ENCODE results near the gene CNGA3. TPM values are rescaled to one million over a fixed set of nuclear protein-coding genes. Genes with fewer than 3 reads are reported as not detected.

Gene CNGA3
- total RNA-seq, 2 experiments from 2014 or later: not detected

DNA sequence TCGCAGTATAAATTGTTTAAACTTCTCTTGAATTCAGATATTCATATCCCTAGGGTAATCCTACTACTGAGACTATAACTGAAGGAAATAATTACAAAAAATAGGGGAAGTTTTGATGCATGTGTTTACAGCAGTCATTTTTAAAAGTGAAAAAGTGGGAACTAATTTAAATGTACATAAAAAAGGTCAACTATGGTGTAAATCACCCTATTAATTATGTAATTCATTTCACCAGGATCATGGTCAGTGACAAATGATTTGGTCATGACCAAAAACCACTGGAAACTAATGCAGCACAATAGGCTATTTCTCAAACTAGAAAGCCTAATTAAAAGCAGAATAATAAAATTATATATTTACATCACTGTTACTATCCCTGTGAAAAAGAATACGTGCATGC lies 5.0 kb upstream of the CNGA3 start:
- CTCF ChIA-PET: no interaction called here
- DNase-seq (no peak), ATAC-seq (no peak)
- no peaks in the 10 kb centered on the region for H3K9me3 Mint-ChIP-seq (ENCODE audit: low read depth)
- peaks cover 58% of the 10 kb centered on the region for H3K27me3 Mint-ChIP-seq
- peaks cover 2% of the 10 kb centered on the region for H3K36me3 Mint-ChIP-seq
- H3K27ac Mint-ChIP-seq: no peak overlapping the region
- H3K4me1 Mint-ChIP-seq: peaks cover 2% of the 10 kb centered on the region
- H3K4me3 Mint-ChIP-seq: no peak overlapping the region

DNA sequence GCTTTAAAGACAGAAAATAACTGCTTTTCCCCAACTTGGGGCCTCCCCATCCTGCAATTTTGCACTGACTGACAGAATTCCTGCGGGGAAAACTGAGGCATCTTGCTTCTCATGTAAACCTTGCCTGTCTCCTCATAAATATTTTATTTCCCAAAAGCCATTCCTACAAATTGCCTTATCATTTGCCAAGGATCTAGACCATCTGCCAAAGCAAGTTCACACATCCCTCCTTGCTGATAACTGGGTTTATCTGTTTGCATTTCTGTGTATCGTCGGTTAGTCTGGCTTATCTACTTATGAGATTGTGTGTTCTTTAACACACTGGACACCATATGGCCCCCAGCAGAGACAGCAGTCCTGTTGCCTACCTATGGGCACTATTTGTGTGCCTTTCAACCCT lies 3.0 kb upstream of the CNGA3 start:
- Mint-ChIP-seq H3K4me1 (peaks cover 9% of the 10 kb centered on the region), H3K36me3 (peaks cover 5% of the 10 kb centered on the region), H3K9me3 (ENCODE audit: low read depth) (no peaks in the 10 kb centered on the region), H3K4me3 (no peak overlapping the region), H3K27me3 (peaks cover 63% of the 10 kb centered on the region), H3K27ac (no peak overlapping the region)
- ATAC-seq (no peak), DNase-seq (no peak)
- CTCF ChIA-PET: no interaction called here

DNA sequence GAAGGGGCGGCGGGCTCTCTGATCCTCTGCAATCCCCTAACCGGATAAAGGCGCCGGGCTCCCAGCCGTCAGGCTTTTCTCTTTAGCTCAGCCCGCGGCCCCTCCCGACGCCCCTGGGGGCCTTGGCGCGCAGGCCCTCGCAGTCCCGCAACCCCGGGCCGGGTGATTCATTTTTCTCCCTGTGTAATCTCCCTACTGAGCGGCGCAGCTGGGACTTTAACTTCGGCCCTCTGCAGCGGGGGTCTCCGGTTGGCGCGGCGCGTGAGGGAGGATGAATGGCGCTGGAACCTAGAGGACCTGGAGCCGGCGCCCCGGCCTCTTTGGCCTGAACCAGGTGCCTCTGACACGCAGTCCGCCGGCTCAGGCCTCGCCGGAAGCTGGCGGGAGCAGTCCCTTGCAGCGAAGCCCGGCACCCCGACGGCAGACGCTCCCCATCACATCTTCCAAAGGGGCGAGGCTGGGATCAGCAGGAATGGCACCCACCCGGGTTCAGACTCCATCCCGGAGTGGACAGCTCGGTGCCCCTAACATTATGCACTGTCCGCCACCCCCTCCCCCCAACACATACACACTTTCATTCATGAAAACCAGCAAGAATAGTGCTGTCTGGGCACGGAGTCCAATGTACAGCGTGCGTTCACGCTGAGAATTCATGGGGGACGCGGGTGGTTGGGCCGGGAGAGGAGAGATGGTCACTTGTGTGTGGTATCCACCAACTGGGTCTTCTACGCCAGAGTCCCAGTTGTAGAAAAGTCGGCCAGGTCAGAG lies 1.2 kb downstream of the CNGA3 start:
- DNase-seq: no peak
- Mint-ChIP-seq H3K4me3 (no peak overlapping the region), H3K36me3 (peaks cover 7% of the 10 kb centered on the region), H3K9me3 (ENCODE audit: low read depth) (no peaks in the 10 kb centered on the region), H3K27ac (no peak overlapping the region), H3K4me1 (peaks cover 9% of the 10 kb centered on the region), H3K27me3 (peaks cover 85% of the 10 kb centered on the region)
- CTCF ChIA-PET: no interaction called here
- ATAC-seq: no peak

DNA sequence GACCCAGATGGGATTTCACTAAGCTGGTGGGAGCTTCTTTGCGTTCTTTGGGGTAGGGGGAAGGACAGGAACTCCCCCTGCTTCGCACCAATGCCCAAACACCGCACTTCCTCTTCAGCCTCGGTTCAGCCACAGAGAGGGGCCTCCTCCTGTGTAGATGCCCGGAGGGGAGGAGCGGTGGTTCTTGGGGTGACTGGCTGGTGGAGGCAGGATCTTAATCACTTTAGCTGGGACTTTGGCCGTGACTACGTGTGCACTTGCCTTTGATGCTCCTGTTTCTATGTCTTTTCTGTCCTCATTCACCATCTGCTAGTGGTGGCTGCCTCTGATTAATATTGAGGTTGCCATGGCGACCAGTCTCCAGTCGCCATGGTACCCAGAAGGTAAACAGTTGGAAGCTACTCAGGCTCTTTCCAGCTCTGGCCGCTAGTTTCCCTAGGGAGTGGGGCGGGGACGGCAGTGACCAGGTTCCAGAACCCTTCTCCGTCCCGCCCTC lies 1.9 kb downstream of the CNGA3 start:
- peaks cover 9% of the 10 kb centered on the region for H3K4me1 Mint-ChIP-seq
- ATAC-seq: no peak
- peaks cover 81% of the 10 kb centered on the region for H3K27me3 Mint-ChIP-seq

DNA sequence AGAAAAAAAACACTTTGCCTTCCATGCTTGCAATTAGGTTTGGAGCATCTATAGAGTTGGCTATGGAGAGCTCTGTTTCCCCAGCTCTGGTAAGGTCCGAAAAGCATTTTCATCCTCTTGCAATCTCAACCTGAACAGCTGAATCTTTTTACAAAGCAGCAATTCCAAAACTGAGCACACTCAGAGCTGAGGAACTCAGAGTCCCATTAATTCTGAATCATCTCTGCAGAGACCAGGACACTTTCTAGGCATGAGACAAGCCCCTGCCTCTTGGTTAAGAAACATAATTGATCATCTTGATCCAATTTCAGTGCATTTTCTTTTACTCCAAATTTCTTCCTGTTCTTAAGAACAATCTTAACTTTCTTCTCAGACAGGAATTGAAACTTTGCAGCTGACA lies 4.2 kb downstream of the CNGA3 start:
- peaks cover 68% of the 10 kb centered on the region for H3K27me3 Mint-ChIP-seq
- CTCF ChIA-PET: interaction anchor here (0.7 kb wide), 1 partner anchor 47 kb away, joined by 3 read pairs; no protein-coding TSS in a partner anchor
- no peak overlapping the region for H3K27ac Mint-ChIP-seq

More for the DNA sequence above, 1.9 kb downstream of the CNGA3 start:
- no peak for DNase-seq
- CTCF ChIA-PET: no interaction called here
- Mint-ChIP-seq H3K27ac (no peak overlapping the region), H3K4me3 (no peak overlapping the region), H3K9me3 (ENCODE audit: low read depth) (no peaks in the 10 kb centered on the region), H3K36me3 (peaks cover 7% of the 10 kb centered on the region)

DNA sequence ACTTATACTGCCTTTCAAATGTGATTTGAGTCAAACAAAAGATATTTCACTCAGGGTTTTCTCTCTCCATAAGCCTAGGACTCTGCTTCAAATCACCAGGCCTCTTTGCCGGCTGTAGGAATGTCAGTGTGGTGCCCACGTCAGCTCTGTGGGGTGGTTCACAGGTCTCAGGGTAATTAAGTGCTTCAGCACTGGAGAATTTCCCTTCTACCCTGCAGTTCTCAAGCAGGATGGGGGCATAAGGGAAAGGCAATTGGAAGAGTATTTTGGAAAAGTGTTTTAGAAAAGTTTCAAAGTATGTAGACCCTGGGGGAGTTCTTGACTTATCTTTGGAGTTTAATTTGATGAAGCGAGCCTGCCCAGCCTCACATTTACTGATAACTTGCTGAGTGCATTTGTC lies 9.6 kb downstream of the CNGA3 start:
- CTCF ChIA-PET: interaction anchor here (1.2 kb wide), 1 partner anchor 86 kb away, joined by 3 read pairs; no protein-coding TSS in a partner anchor
- no peak overlapping the region for H3K27ac Mint-ChIP-seq
- DNase-seq (no peak), ATAC-seq (no peak)
- H3K4me3 Mint-ChIP-seq: no peak overlapping the region
- H3K9me3 Mint-ChIP-seq (ENCODE audit: low read depth): no peaks in the 10 kb centered on the region
- no peaks in the 10 kb centered on the region for H3K4me1 Mint-ChIP-seq
- H3K27me3 Mint-ChIP-seq: peaks cover 44% of the 10 kb centered on the region
- H3K36me3 Mint-ChIP-seq: peaks cover 2% of the 10 kb centered on the region

More for the DNA sequence above, 4.2 kb downstream of the CNGA3 start:
- H3K4me1 Mint-ChIP-seq: peaks cover 9% of the 10 kb centered on the region
- H3K36me3 Mint-ChIP-seq: peaks cover 7% of the 10 kb centered on the region
- ATAC-seq (no peak), DNase-seq (no peak)
- no peak overlapping the region for H3K4me3 Mint-ChIP-seq
- no peaks in the 10 kb centered on the region for H3K9me3 Mint-ChIP-seq (ENCODE audit: low read depth)

DNA sequence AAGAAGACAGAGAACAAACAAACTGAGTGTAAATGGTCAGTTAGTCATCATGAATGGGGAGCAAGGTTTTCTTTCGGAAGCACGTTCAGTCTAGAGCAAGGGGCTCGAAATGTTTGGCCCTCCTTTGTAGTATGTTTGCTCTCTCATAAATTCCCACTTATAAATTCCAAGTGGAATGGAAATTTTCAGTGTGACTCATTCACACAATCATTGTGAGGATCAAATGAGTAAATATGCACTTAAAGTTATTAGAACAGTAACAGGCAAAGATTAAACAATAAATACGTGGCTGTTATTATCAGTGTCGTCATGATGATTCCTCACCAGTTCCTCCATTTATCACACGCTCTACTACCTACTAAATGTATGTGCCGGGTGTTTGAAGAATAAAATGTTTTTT lies 10.5 kb downstream of the CNGA3 start:
- Mint-ChIP-seq H3K9me3 (ENCODE audit: low read depth) (no peaks in the 10 kb centered on the region), H3K36me3 (peaks cover 2% of the 10 kb centered on the region), H3K4me3 (no peak overlapping the region), H3K27me3 (peaks cover 38% of the 10 kb centered on the region), H3K27ac (no peak overlapping the region), H3K4me1 (no peaks in the 10 kb centered on the region)
- no peak for ATAC-seq
- CTCF ChIA-PET: no interaction called here
- no peak for DNase-seq

DNA sequence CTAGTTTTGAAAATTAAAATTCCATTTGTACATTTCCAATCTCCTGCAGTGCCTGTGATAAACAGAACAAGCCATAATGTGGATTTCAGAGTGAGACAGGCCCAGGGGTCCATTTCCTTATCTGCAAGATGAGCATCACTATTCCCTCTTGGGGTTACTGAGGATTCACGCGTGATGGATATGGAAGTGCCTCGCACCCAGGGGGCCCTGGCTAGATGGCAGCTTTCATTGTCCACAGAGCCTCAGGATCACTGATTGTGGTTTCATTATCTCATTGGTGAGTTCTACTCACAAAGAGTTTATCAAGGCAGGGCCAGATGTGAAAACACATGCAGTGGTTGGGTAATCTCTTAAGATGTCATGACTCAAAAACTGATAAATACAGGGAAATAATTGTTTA lies 11.6 kb downstream of the CNGA3 start:
- DNase-seq: no peak
- no peaks in the 10 kb centered on the region for H3K36me3 Mint-ChIP-seq
- ATAC-seq: no peak
- no peak overlapping the region for H3K4me3 Mint-ChIP-seq
- H3K9me3 Mint-ChIP-seq (ENCODE audit: low read depth): no peaks in the 10 kb centered on the region
- H3K4me1 Mint-ChIP-seq: no peaks in the 10 kb centered on the region
- CTCF ChIA-PET: no interaction called here
- peaks cover 30% of the 10 kb centered on the region for H3K27me3 Mint-ChIP-seq
- no peak overlapping the region for H3K27ac Mint-ChIP-seq

DNA sequence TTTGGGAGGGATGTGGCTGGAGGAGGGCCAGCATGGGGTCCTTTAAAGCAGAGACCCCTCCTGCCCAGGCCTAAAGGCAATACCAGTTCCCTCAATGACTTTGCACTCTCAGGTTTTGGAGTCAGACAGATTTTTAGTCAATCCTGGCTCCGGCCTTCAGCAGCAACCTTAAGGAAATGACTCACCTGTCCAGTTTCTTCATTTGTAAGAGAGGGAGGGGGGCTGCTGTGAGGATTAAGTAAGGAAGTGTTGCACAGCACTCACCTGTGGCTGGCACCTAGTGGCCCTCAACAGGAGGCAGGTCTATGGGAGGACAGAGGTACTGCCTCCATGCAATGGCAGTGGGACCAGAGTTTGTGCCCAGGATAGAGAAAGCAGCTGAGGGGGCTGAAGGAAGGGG lies 13.7 kb downstream of the CNGA3 start:
- H3K36me3 Mint-ChIP-seq: no peaks in the 10 kb centered on the region
- H3K27ac Mint-ChIP-seq: no peak overlapping the region
- no peaks in the 10 kb centered on the region for H3K4me1 Mint-ChIP-seq
- peaks cover 32% of the 10 kb centered on the region for H3K27me3 Mint-ChIP-seq
- no peak overlapping the region for H3K4me3 Mint-ChIP-seq
- DNase-seq (no peak), ATAC-seq (no peak)
- no peaks in the 10 kb centered on the region for H3K9me3 Mint-ChIP-seq (ENCODE audit: low read depth)
- CTCF ChIA-PET: no interaction called here

DNA sequence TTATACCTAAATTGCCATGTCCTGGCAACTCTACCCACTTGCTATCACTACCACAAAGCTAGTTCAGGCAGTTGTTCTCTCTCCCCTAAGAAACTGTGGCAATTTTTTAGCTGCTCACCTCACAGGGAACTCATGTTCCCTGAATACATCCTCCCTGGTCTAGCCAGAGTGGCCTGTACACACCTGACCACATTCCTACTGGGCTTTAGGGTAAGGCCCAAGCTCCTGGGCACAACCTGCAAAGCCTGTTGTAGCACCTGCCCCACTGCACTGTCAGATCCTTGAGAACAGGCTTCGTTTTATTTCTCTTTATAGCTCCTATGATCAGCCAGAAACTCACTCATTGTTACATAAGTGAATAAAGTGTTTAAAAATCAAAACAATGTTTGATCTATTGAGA lies 21.5 kb downstream of the CNGA3 start:
- H3K9me3 Mint-ChIP-seq (ENCODE audit: low read depth): peaks cover 4% of the 10 kb centered on the region
- ATAC-seq (no peak), DNase-seq (no peak)
- H3K27me3 Mint-ChIP-seq: peaks cover 34% of the 10 kb centered on the region
- no peak overlapping the region for H3K4me3 Mint-ChIP-seq
- no peaks in the 10 kb centered on the region for H3K4me1 Mint-ChIP-seq
- H3K27ac Mint-ChIP-seq: no peak overlapping the region
- peaks cover 2% of the 10 kb centered on the region for H3K36me3 Mint-ChIP-seq
- CTCF ChIA-PET: no interaction called here

DNA sequence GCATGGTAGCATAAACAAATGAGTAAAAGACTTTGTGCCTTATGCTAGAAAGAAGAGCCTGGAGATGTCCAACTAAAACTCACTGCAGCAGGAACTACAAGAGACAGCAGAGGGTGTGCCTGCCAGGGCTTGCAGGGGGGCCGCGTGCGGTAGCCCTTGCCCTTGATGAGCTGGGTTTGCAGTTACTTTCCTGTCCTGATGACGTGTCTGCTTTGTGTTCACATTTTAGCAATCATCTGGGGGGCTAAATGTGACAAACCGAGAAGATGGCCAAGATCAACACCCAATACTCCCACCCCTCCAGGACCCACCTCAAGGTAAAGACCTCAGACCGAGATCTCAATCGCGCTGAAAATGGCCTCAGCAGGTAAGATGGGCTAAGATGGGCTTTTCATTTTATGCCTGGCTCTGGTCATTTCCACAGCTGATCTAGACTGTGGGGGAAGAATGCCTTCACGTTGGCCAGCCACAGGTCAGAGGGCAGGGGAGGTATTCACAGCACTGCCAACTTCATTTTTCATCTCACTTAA lies 23.5 kb downstream of the CNGA3 start:
- Mint-ChIP-seq H3K4me3 (no peak overlapping the region), H3K4me1 (no peaks in the 10 kb centered on the region), H3K27ac (no peak overlapping the region), H3K9me3 (ENCODE audit: low read depth) (peaks cover 4% of the 10 kb centered on the region), H3K36me3 (peaks cover 2% of the 10 kb centered on the region), H3K27me3 (peaks cover 45% of the 10 kb centered on the region)
- CTCF ChIA-PET: no interaction called here
- ATAC-seq (no peak), DNase-seq (no peak)

DNA sequence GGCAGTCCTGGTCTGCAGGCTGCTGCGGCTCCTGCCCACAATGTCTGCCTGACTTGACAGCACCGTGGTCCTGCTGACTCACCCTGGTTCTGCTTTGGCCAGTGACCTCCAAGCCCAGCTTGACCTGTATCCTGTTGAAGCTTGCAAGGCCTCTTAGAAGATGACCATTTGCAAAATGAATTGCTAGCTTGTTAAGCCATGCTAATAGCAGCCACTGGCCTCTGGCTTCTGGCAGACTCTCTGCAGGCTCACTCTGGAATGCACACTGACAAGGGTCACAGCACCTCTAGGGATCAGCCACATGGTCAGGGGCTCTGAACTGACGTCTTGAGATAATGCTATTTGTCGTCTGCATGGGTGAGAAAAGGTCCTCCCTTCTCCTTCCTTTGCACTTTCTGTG lies 25.9 kb downstream of the CNGA3 start:
- DNase-seq (no peak), ATAC-seq (no peak)
- H3K4me3 Mint-ChIP-seq: no peak overlapping the region
- peaks cover 2% of the 10 kb centered on the region for H3K36me3 Mint-ChIP-seq
- no peaks in the 10 kb centered on the region for H3K4me1 Mint-ChIP-seq
- peaks cover 53% of the 10 kb centered on the region for H3K27me3 Mint-ChIP-seq
- no peak overlapping the region for H3K27ac Mint-ChIP-seq
- CTCF ChIA-PET: interaction anchor here (2.2 kb wide), 1 partner anchor 13 kb away, joined by 6 read pairs; no protein-coding TSS in a partner anchor
- H3K9me3 Mint-ChIP-seq (ENCODE audit: low read depth): peaks cover 4% of the 10 kb centered on the region

DNA sequence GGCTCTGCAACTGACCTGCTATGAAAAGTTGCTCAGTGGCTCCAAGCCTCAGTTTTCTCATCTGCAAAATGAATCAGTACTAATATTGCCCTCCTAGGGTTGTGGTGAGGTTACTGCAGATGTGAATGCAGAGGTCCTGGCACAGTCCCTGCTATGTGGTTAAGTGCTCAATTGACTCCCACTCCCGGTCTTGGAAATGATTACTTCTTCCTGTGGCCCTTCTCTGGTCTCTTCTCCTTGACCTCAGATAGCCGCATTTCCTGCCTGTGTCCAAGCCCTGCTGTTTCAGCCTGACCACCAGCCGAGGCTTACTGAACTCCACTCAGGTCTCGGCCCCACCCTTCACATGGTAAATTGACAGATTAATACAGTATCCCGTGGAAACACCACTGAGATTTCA lies 26.3 kb downstream of the CNGA3 start:
- Mint-ChIP-seq H3K36me3 (peaks cover 1% of the 10 kb centered on the region), H3K27me3 (peaks cover 55% of the 10 kb centered on the region), H3K27ac (no peak overlapping the region), H3K4me3 (no peak overlapping the region), H3K9me3 (ENCODE audit: low read depth) (peaks cover 4% of the 10 kb centered on the region), H3K4me1 (no peaks in the 10 kb centered on the region)
- CTCF ChIA-PET: interaction anchor here (2.2 kb wide), 1 partner anchor 13 kb away, joined by 6 read pairs; no protein-coding TSS in a partner anchor
- DNase-seq: no peak
- ATAC-seq: no peak

DNA sequence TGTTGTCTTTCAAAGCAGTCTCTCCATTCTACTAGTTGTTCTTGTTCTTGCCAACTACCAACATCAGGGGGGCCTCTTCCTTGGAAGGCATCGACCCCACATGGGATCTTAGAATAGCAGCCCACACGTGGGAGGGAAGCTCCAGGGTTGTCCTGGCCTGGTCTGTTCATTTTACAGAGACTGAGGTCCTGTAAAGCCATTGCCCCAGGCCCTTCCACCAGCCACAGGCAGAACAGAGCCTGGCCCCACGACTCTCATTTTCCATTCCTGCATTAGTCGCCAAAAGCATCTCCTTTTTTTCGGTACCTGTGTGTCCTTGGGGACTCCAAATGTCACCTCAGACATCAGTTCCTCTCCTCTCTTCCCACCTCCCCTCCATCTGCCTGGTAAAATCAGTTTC lies 28.0 kb downstream of the CNGA3 start:
- H3K27me3 Mint-ChIP-seq: peaks cover 59% of the 10 kb centered on the region
- no peaks in the 10 kb centered on the region for H3K4me1 Mint-ChIP-seq
- H3K36me3 Mint-ChIP-seq: no peaks in the 10 kb centered on the region
- DNase-seq (no peak), ATAC-seq (no peak)
- no peak overlapping the region for H3K27ac Mint-ChIP-seq
- no peak overlapping the region for H3K4me3 Mint-ChIP-seq
- H3K9me3 Mint-ChIP-seq (ENCODE audit: low read depth): no peaks in the 10 kb centered on the region
- CTCF ChIA-PET: interaction anchor here (1.6 kb wide), 1 partner anchor 10 kb away, joined by 6 read pairs; no protein-coding TSS in a partner anchor
